Parathyroid adenoma (tissue), 2 donors: ENCODE results near the gene APOBEC3F.
"Not testable (repeated sequence)": the region's sequence is repeated elsewhere in the genome, so short reads cannot be mapped to it uniquely, and the experiment has no call there.

ENCODE experiments used
- H2AFZ ChIP-seq: fragments of 300-600 bp; sonication (generic); one replicate; pipeline ENCODE4 v1.7.0; 2017; ENCODE audit warnings: antibody characterized with exemption, mild to moderate bottlenecking
- H3K27ac ChIP-seq: fragments of 300-600 bp; sonication (generic); one replicate; pipeline ENCODE4 v1.7.0; 2017
- H3K27me3 ChIP-seq: fragments of 300-600 bp; sonication (generic); one replicate; pipeline ENCODE4 v1.7.0; 2017; ENCODE audit warnings: low read length; ENCODE audit not compliant: control insufficient read depth, insufficient read depth
- H3K36me3 ChIP-seq: fragments of 300-600 bp; sonication (generic); one replicate; pipeline ENCODE4 v1.7.0; 2017; ENCODE audit warnings: low read length; ENCODE audit not compliant: control insufficient read depth, insufficient read depth
- H3K4me1 ChIP-seq: fragments of 300-600 bp; sonication (generic); one replicate; pipeline ENCODE4 v1.7.0; 2017; ENCODE audit warnings: control low read depth
- H3K4me2 ChIP-seq: fragments of 300-600 bp; sonication (generic); one replicate; pipeline ENCODE4 v1.7.0; 2017; ENCODE audit warnings: low read length
- H3K4me3 ChIP-seq: fragments of 300-600 bp; sonication (generic); one replicate; pipeline ENCODE4 v1.7.0; 2017; ENCODE audit warnings: low read depth, low read length
- H3K79me2 ChIP-seq: fragments of 300-600 bp; sonication (generic); one replicate; pipeline ENCODE4 v1.7.0; 2017; ENCODE audit warnings: control low read depth
- H3K9ac ChIP-seq: fragments of 300-600 bp; sonication (generic); one replicate; pipeline ENCODE4 v1.7.0; 2017; ENCODE audit warnings: mild to moderate bottlenecking
- H3K9me3 ChIP-seq: fragments of 300-600 bp; sonication (generic); one replicate; pipeline ENCODE4 v1.7.0; 2017; ENCODE audit warnings: low read length; ENCODE audit not compliant: control insufficient read depth
- CTCF ChIP-seq: fragments of 300-600 bp; sonication (generic); IDR thresholded peaks from one replicate; pipeline ENCODE4 v1.7.0; 2017; ENCODE audit warnings: antibody characterized with exemption, mild to moderate bottlenecking
- donor health status: primary hyperparathyroidism.

APOBEC3F gene

GRCh38 chr22:39070186-39070585 is 29.5 kb downstream of the APOBEC3F start:
- H3K9ac ChIP-seq, result no peak overlapping the region
- no peaks in the 10 kb centered on the region for H3K9me3 ChIP-seq
- peaks cover 2% of the 10 kb centered on the region for H3K4me1 ChIP-seq
- TF ChIP-seq CTCF, result no peak
- H3K79me2 ChIP-seq, result no peaks in the 10 kb centered on the region
- no peak overlapping the region for H3K4me2 ChIP-seq
- H3K27me3 ChIP-seq, result no peaks in the 10 kb centered on the region
- no peak overlapping the region for H3K4me3 ChIP-seq
- no peak overlapping the region for H2AFZ ChIP-seq
- H3K27ac ChIP-seq, result no peak overlapping the region
- H3K36me3 ChIP-seq, result no peaks in the 10 kb centered on the region

GRCh38 chr22:39072581-39072981 is 31.9 kb downstream of the APOBEC3F start:
- H3K27me3 ChIP-seq, H3K36me3 ChIP-seq, H3K9ac ChIP-seq, H3K4me2 ChIP-seq, H3K79me2 ChIP-seq, H3K4me1 ChIP-seq, H3K4me3 ChIP-seq, H3K27ac ChIP-seq, H2AFZ ChIP-seq, H3K9me3 ChIP-seq: not testable (repeated sequence)

GRCh38 chr22:39073981-39074380 is 33.3 kb downstream of the APOBEC3F start:
- no peak for TF ChIP-seq CTCF
- no peak overlapping the region for H2AFZ ChIP-seq
- no peaks in the 10 kb centered on the region for H3K36me3 ChIP-seq
- no peaks in the 10 kb centered on the region for H3K79me2 ChIP-seq
- H3K27me3 ChIP-seq, result no peaks in the 10 kb centered on the region
- H3K27ac ChIP-seq, result no peak overlapping the region
- H3K9ac ChIP-seq, result no peak overlapping the region
- H3K4me3 ChIP-seq, result no peak overlapping the region
- H3K4me2 ChIP-seq, result no peak overlapping the region
- no peaks in the 10 kb centered on the region for H3K4me1 ChIP-seq
- H3K9me3 ChIP-seq, result no peaks in the 10 kb centered on the region

GRCh38 chr22:39076155-39077025 is 35.7 kb downstream of the APOBEC3F start:
- H3K4me3 ChIP-seq, H3K9me3 ChIP-seq, H3K36me3 ChIP-seq, H3K9ac ChIP-seq, H3K4me1 ChIP-seq, H3K27ac ChIP-seq, H3K4me2 ChIP-seq, H3K79me2 ChIP-seq, H3K27me3 ChIP-seq: not testable (repeated sequence)
- H2AFZ ChIP-seq, result peak overlapping the region; percentile 68

GRCh38 chr22:39077026-39077840 is 36.6 kb downstream of the APOBEC3F start, which contains the start of gene APOBEC3G:
Gene APOBEC3G (plus strand): TSS chr22:39077275. CDS start chr22:39077362, 87 bp downstream.
- not testable (repeated sequence) for H3K27me3 ChIP-seq, H3K9me3 ChIP-seq, H3K36me3 ChIP-seq, H3K4me1 ChIP-seq, H3K9ac ChIP-seq, H3K79me2 ChIP-seq
- Histone ChIP-seq H3K27ac (peak within 1 kb of the TSS; percentile 5), H2AFZ (peak within 1 kb of the TSS; percentile 68), H3K4me2 (peak within 1 kb of the TSS; percentile 59), H3K4me3 (peak within 1 kb of the TSS; percentile 38)

- H3K79me2 ChIP-seq, H3K36me3 ChIP-seq, H2AFZ ChIP-seq, H3K27me3 ChIP-seq, H3K9ac ChIP-seq, H3K4me1 ChIP-seq, H3K4me3 ChIP-seq, H3K27ac ChIP-seq, H3K4me2 ChIP-seq, H3K9me3 ChIP-seq: not testable (repeated sequence)
Measured at GRCh38 chr22:39077912-39078311, 37.2 kb downstream of the APOBEC3F start.
